Activated T-cell treated with anti-CD3 and anti-CD28 coated beads, Interleukin-2, amount 50 U/mL, for 4 hours (primary cell): ENCODE data around the gene LMF1. TPM values are rescaled to one million over a fixed set of nuclear protein-coding genes. Genes with fewer than 3 reads are reported as not detected.

Experiments
- ATAC-seq, 2 donors: fragments of 200-7000 bp; cut with Tn5 transposase; one replicate each; pipeline ENCODE4 v1.10.0; 2021
- DNase-seq: peaks from one replicate; pipeline ENCODE4 v3.0.0-alpha.2; 2020
- H3K27me3 Mint-ChIP-seq: one replicate; pipeline ENCODE4 v1.8.0; 2021; ENCODE audit warnings: low read depth, mixed read lengths
- H3K36me3 Mint-ChIP-seq: one replicate; pipeline ENCODE4 v1.8.0; 2022; ENCODE audit warnings: mixed read lengths; ENCODE audit not compliant: insufficient read depth
- H3K4me1 Mint-ChIP-seq: one replicate; pipeline ENCODE4 v1.8.0; 2021; ENCODE audit warnings: low read depth, mixed read lengths
- H3K4me3 Mint-ChIP-seq: one replicate; pipeline ENCODE4 v1.8.0; 2021; ENCODE audit warnings: mild to moderate bottlenecking, moderate library complexity, mixed read lengths
- H3K9me3 Mint-ChIP-seq: one replicate; pipeline ENCODE4 v1.8.0; 2021; ENCODE audit warnings: mixed read lengths
- total RNA-seq, 3 donors: library from RNA; stranded (reverse); gene quantifications; one replicate each; pipeline ENCODE4 v1.2.1, GENCODE V29; 2021

LMF1 gene
- total RNA-seq, 3 donors from 2014 or later = 7.7 to 9.9 (median 9.3) TPM

- no peak for ATAC-seq
- H3K4me1 Mint-ChIP-seq = no peaks in the 10 kb centered on the region
- H3K36me3 Mint-ChIP-seq = peaks cover 26% of the 10 kb centered on the region
- H3K27me3 Mint-ChIP-seq = no peaks in the 10 kb centered on the region
- no peak for DNase-seq
- peaks cover 3% of the 10 kb centered on the region for H3K9me3 Mint-ChIP-seq
- H3K4me3 Mint-ChIP-seq = no peak overlapping the region
Observed at GRCh38 chr16:921321-921905, 49.4 kb downstream of the LMF1 start.

DNA sequence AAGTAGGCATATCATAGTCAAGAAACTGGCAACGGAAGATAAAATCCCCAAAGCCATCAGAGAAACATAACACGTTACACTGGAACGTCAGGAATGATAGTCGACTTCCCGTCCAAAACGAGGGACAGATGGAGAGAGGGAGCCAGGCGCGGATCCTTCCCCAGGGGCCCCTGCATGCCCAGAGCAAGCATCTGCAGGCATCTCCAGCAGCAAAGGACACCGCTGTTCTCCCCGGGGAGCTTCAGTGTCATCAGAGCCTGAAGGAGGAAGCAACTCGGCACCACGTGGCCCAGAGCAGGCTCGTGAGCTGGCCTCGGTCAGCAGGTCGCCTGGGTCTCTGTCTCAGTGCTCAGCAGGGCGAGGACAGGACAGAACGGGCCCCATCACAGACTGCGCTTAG is 50.1 kb downstream of the LMF1 start:
- ATAC-seq = no peak
- Mint-ChIP-seq H3K36me3 (peaks cover 21% of the 10 kb centered on the region), H3K27me3 (no peaks in the 10 kb centered on the region), H3K9me3 (no peaks in the 10 kb centered on the region), H3K4me1 (no peaks in the 10 kb centered on the region), H3K4me3 (no peak overlapping the region)
- no peak for DNase-seq

GRCh38 chr16:920051-920681 is 50.6 kb downstream of the LMF1 start:
- ATAC-seq = no peak
- H3K9me3 Mint-ChIP-seq = no peaks in the 10 kb centered on the region
- H3K27me3 Mint-ChIP-seq = no peaks in the 10 kb centered on the region
- H3K4me1 Mint-ChIP-seq = no peaks in the 10 kb centered on the region
- DNase-seq = no peak
- H3K36me3 Mint-ChIP-seq = peaks cover 21% of the 10 kb centered on the region
- H3K4me3 Mint-ChIP-seq = no peak overlapping the region

DNA sequence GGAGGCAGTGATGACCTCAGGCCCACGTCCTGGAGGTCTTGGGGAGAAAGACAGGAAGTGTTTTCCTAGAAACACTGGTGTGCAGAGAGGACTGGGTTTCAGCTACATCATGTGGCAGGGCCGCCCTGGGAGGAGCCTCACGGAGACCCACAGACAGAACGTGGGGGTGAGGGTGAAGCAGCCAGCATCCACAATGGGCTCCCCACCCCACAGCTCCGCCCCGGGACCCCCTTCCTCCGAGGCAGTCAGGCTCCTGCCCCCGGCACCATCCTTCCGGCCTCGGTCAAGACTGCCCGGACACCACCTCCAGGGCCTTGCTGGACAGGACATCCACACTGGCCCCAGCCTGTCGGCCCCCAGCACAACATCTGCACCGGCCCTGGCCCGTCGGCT is 51.1 kb downstream of the LMF1 start:
- Mint-ChIP-seq H3K9me3 (no peaks in the 10 kb centered on the region), H3K36me3 (peaks cover 19% of the 10 kb centered on the region), H3K4me1 (no peaks in the 10 kb centered on the region), H3K4me3 (no peak overlapping the region), H3K27me3 (no peaks in the 10 kb centered on the region)
- no peak for ATAC-seq
- no peak for DNase-seq

- H3K4me1 Mint-ChIP-seq = no peaks in the 10 kb centered on the region
- no peaks in the 10 kb centered on the region for H3K9me3 Mint-ChIP-seq
- H3K4me3 Mint-ChIP-seq = no peak overlapping the region
- H3K36me3 Mint-ChIP-seq = peaks cover 16% of the 10 kb centered on the region
- ATAC-seq = no peak
- no peak for DNase-seq
- H3K27me3 Mint-ChIP-seq = no peaks in the 10 kb centered on the region
Observed at GRCh38 chr16:918741-919657, 51.8 kb downstream of the LMF1 start.

- no peaks in the 10 kb centered on the region for H3K9me3 Mint-ChIP-seq
- H3K36me3 Mint-ChIP-seq = peaks cover 15% of the 10 kb centered on the region
- DNase-seq = no peak
- no peak overlapping the region for H3K4me3 Mint-ChIP-seq
- no peaks in the 10 kb centered on the region for H3K27me3 Mint-ChIP-seq
- no peaks in the 10 kb centered on the region for H3K4me1 Mint-ChIP-seq
- no peak for ATAC-seq
Observed at GRCh38 chr16:918068-918467, 52.7 kb downstream of the LMF1 start.

GRCh38 chr16:917591-918061 is 53.2 kb downstream of the LMF1 start:
- Mint-ChIP-seq H3K4me3 (no peak overlapping the region), H3K36me3 (peaks cover 15% of the 10 kb centered on the region), H3K9me3 (no peaks in the 10 kb centered on the region), H3K4me1 (no peaks in the 10 kb centered on the region), H3K27me3 (no peaks in the 10 kb centered on the region)
- DNase-seq (no peak), ATAC-seq (no peak)

- Mint-ChIP-seq H3K4me3 (no peak overlapping the region), H3K27me3 (no peaks in the 10 kb centered on the region), H3K4me1 (no peaks in the 10 kb centered on the region), H3K36me3 (peaks cover 10% of the 10 kb centered on the region), H3K9me3 (no peaks in the 10 kb centered on the region)
- ATAC-seq (no peak), DNase-seq (no peak)
Observed at GRCh38 chr16:916035-916799, 54.6 kb downstream of the LMF1 start.

DNA sequence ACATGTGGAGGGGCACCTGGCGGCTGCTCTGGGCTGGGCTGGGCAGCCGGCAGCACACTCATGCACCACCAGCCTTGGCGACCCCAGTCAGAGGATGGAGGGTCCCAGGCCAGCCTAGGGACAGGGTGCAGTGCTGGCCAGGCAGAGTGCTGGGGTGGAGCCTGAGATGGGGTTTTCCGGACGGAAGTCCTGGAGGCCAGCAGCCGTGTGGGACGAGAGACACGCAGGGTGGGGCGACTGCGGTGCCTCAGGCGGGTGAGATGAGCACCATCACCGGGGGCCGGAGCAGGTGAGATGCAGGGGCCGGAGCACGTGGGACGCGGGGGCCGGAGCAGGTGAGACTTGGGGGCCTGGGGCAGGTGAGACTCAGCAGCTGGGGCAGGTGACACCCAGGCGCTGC is 55.2 kb downstream of the LMF1 start:
- DNase-seq (no peak), ATAC-seq (no peak)
- Mint-ChIP-seq H3K4me3 (no peak overlapping the region), H3K27me3 (no peaks in the 10 kb centered on the region), H3K36me3 (peaks cover 8% of the 10 kb centered on the region), H3K9me3 (no peaks in the 10 kb centered on the region), H3K4me1 (no peaks in the 10 kb centered on the region)

DNA sequence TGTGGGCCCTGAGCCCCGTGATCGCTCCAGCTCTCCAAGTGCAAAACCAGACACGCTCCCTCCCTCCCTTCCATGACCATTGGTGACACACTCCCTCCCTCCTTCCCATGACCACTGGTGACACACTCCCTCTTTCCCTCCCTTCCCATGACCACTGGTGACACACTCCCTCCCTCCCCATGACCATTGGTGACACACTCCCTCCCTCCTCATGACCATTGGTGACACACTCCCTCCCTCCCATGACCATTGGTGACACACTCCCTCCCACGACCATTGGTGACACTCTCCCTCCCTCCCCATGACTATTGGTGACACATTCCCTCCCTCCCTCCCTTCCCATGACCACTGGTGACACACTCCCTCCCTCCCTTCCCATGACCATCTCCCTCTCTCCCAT is 56.3 kb downstream of the LMF1 start:
- Mint-ChIP-seq H3K4me1 (no peaks in the 10 kb centered on the region), H3K9me3 (no peaks in the 10 kb centered on the region), H3K4me3 (no peak overlapping the region), H3K36me3 (peaks cover 5% of the 10 kb centered on the region), H3K27me3 (no peaks in the 10 kb centered on the region)
- DNase-seq = no peak
- peak; percentile 89 to 93 for ATAC-seq

DNA sequence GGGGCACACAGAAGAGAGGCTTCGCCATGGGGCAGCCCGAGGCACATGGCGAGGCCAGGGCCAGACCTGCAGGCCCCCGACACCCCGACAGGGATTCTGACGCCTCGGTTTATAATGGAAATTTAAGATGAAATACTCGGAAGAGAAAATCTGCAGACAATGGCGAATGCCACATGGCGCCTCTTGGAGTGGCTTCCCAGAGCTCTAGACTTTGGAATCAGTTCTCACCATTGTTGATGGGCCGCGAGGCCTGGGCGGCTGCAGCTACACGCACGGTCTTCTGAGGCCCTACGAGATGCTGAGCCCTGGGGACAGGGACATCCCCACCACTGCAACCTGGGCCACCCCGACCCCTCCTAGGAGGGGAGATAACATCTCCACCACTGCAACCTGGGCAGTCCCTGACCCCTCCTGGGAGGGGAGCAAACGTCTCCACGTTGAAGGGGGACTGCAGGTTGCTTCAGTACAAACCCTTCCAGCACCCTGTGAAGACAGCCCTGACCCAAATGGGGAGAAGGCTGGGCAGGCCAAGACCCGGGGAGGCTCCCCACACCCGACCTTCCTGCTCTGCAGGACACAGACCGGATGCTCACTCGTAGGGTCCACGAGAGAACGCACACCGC is 56.9 kb downstream of the LMF1 start:
- Mint-ChIP-seq H3K4me1 (no peaks in the 10 kb centered on the region), H3K9me3 (no peaks in the 10 kb centered on the region), H3K4me3 (no peak overlapping the region), H3K36me3 (peaks cover 9% of the 10 kb centered on the region), H3K27me3 (no peaks in the 10 kb centered on the region)
- DNase-seq = no peak
- no peak for ATAC-seq

- H3K27me3 Mint-ChIP-seq = no peaks in the 10 kb centered on the region
- no peaks in the 10 kb centered on the region for H3K9me3 Mint-ChIP-seq
- no peak overlapping the region for H3K4me3 Mint-ChIP-seq
- DNase-seq (no peak), ATAC-seq (no peak)
- no peaks in the 10 kb centered on the region for H3K4me1 Mint-ChIP-seq
- peaks cover 9% of the 10 kb centered on the region for H3K36me3 Mint-ChIP-seq
Observed at GRCh38 chr16:912684-913613, 57.8 kb downstream of the LMF1 start.

DNA sequence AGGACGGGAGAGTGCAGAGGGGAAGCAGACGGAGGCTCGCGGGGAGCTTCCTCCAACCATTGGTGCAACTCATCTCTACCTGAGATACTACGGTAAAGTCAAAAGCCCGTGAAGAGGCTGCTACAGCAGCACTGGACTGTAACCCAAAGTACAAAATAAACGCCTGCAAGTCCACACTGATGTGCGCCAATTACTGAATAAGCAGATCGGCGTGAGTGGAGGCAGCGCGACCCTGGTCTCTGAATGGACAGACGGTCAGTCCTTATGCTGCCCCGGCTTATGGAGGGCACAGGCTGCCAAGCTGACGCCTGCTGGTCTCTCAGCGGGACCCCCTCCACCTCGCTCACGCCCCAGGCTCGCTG is 58.5 kb downstream of the LMF1 start:
- no peak for ATAC-seq
- peaks cover 13% of the 10 kb centered on the region for H3K36me3 Mint-ChIP-seq
- no peak for DNase-seq
- no peaks in the 10 kb centered on the region for H3K9me3 Mint-ChIP-seq
- H3K27me3 Mint-ChIP-seq = no peaks in the 10 kb centered on the region
- no peak overlapping the region for H3K4me3 Mint-ChIP-seq
- H3K4me1 Mint-ChIP-seq = no peaks in the 10 kb centered on the region
